ENCODE data around the gene TBRG4.
A peak's percentile ranks its signal among the peaks of the same experiment; 100 is the strongest.
"Not testable (repeated sequence)": the region's sequence is repeated elsewhere in the genome, so short reads cannot be mapped to it uniquely, and the experiment has no call there.

Gene TBRG4

DNA sequence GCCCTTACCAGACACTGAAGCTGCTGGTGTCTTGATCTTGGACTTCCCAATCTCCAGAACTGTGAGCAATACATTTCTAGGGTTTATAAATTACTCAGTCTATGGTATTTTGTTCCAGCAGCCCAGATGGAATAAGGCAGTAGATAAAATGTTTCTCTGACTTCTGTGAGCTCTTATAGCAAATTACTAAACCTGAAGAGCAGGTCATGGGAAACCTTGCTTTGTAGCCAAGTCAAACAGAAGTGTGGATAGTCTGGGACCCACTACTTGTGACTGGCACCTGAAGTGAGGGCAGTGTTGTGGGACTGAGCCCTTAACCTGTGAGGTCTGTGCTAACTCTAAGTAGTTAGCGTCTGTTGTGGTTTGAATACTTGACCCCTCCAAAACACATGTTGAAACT lies 4.6 kb upstream of the TBRG4 start:
- no peak for DNase-seq

- DNase-seq = no peak
Measured at GRCh38 chr7:45114926-45115325, 3.4 kb upstream of the TBRG4 start.

DNA sequence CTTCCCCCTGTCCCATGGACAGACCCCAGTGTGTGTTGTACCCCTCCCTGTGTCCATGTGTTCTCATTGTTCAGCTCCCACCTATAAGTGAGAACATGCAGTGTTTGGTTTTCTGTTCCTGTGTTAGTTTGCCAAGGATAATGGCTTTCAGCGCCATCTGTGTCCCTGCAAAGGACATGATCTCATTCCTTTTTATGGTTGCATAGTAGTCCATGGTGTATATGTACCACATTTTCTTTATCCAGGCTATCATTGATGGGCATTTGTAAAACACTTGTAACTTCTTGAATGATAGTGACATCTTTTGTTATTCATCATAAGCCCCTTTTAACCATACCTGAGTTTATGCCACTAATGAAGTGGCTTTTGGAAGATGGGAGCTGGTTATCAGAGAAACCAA lies 2.8 kb upstream of the TBRG4 start:
- DNase-seq = not testable (repeated sequence)

- DNase-seq = peak; percentile 24
Measured at GRCh38 chr7:45112648-45113047, 1.2 kb upstream of the TBRG4 start.

DNA sequence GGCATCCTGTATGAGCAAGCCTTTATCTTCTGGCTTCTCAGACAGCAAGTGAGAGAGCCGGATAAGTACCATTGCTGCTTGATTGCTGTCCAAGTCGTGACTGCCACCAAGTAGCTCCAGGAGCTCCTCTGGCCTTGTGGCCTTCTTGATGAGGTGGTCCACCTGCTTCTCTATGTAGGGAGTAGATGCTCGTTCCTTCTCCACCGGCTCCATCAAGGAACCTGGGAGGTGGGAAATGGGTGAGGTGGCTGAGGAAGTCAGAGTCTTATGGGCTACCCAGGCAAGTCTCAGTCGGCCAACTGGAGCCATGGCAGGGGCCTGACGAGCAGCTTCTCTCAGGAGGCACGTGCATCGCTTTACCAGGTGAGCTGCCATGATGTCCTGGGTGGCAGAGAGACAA lies 2.6 kb downstream of the TBRG4 start:
- no peak for DNase-seq

DNA sequence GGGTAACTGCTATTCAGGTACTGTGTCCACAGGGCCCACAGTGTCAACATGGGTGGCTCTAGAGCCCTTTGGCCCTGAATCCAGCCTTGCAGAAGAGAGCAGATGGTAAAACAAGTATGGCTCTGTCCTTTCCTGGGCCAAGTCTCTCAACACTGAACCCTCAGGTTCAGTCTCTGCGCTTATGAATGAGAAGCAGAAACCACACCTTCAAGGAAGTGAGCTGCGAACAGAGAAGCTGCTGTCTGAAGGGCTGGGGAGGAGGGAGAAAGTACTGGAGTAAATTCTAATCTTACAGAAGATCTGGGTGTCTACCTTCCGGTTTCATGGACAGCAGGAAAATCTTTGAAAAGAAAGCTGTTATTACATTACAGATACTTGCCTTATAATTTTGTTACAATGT lies 4.1 kb downstream of the TBRG4 start:
- no peak for DNase-seq

DNA sequence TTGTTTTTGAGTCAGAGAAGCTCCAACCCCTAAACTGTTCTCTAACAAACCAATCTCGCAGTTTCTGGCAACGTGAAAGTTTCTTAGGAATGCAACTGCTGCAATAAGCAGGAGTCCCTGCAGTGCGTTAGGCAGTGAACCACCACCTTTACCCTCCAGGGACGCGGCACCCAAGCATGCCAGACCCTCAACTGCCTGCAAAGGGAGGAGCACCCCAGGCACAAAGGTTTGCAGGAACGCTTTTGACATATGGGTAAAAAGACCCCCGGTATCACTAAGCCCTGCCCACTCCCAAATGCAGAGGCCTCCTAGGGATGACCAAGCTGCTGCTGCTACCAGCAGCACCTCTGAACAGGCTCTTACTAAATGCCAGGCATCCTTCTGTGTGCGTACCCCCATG lies 4.7 kb downstream of the TBRG4 start:
- no peak for DNase-seq

- no peak for DNase-seq
Measured at GRCh38 chr7:45105588-45106188, 5.8 kb downstream of the TBRG4 start.

GRCh38 chr7:45104844-45105587 lies 6.5 kb downstream of the TBRG4 start:
- DNase-seq = no peak

DNA sequence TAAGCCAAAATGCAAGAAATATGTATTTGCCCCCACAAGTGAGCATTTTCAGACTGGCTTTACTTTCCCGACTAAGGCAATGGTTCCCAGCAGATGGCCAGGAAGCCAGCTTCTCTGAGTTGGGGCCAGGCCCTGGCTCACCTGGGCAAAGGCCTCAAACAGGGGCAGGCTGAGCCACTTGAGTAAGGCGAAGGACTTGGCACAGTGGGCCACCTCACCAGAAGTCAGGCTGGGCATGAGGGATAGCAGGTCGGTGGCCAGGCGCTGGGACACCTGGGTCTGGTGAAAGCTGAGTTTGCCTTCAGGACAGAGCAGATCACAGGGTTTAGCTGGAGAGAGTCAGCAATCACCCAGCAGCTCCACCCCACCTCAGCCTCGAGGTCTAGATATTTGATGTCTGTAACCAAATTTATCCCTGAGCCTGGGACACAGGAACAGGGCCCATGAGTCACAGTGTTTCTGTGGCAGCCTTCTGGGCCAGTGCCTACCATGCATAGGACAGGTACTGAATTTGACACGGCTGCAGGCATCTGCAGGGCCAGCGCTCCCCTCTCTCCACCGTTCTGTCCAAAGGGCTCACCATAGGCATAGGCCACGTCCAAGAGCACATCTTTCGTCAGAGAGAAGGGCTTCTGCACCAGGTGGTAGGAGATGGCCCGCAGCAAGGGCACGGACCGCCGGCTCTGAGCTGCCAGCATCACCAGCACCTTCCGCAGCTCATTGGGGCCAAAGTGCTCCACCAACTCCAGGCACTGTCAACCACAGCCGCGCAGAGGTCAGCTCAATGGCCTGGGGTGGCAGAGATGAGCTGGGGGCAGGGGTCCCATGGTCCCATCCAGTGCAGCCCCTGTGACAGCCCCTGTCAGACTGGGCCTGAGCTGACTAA lies 7.3 kb downstream of the TBRG4 start:
- DNase-seq = no peak

GRCh38 chr7:45102785-45103712 lies 8.4 kb downstream of the TBRG4 start:
- DNase-seq = no peak

GRCh38 chr7:45101748-45102147 lies 9.7 kb downstream of the TBRG4 start:
- no peak for DNase-seq

DNA sequence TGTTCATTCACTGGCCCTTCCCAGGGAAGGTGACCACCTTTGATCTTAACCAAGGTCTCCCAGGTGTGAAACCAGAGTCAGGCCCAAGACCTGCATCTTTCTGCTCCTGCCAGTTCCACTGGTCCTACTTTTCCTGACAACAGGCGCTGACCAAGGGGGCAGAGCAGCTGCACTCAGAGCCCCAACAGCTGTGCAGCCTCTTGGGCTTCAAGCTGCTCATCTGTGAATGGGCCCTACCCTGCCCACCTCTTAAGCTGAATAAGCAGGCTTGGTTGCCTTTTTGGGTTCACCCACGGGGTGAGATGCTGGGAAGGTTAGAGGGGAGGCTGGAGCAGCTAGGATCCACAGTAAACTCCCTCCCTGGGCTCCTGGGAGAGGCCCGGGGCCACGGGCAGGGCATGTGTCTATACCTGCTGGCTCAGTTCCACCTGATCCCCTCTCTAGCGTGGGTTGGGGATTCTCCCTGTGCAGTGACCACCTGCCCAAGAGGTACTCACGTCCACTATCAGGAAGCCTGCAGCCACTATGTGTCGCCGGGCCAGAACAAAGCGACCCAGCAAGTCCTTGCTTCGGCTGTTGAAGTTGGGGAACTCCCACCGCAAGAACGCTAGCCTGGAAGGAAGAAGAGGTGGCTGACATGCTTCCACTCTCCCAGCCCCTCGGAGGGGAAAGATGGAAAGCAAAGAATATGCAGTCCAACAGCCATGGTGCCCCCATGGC lies 10.6 kb downstream of the TBRG4 start:
- no peak for DNase-seq

GRCh38 chr7:45099891-45100760 lies 11.4 kb downstream of the TBRG4 start:
- no peak for DNase-seq

GRCh38 chr7:45098983-45099839 lies 12.3 kb downstream of the TBRG4 start:
- no peak for DNase-seq

DNA sequence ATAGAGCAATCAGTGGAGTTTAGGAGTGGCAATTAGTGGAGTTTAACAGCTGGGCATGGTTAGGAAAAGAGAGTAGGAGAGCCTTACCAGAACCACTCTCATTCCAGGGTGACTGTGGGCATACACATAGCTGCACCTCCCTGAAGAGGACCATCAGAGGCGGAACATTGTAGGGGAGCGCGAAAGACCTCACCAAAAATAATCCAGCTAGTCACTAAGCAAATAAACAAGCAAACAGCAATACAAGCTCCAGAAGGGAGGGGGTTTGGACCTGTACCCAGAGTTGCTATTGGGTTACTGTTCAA lies 18.6 kb downstream of the TBRG4 start:
- DNase-seq = no peak

DNA sequence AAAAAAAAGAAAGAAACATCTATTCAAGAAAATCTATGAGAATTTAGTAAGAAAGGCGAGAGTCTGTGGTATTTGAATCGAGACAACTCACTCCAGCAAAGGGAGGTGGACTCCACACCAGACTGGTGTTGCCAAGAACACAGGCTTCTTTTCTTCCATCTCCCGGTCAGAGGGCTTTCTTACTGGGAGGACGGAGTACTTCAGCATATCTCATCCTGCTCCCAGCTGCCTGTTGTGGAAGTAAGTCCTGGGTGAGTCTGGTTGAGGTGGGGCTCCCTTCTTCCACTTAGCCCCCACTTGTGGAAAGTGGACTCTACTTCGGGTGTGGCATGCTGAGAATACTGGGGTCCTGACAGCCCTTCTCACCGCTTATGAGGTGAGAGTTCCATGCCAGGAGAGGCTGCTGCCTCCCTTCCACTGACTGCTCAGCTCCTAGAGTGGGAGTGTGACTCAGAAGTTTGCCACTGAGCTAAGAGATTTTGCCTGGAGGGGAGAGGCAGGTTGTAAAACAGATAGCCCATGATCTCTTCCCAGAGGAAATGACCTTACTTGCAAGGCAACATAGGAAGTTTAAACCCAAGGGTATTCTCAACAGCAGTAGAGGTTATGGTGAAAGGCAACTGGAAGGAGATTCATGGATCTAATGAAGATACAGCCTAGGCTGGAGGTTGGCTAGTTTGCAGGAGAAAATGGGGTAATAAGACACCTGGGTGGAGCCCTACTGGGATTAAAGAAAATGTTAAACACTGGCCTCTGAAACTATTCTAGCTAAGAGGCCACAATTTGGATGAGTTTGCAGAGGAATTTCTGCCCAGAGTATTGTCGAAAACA lies 19.2 kb downstream of the TBRG4 start:
- DNase-seq = no peak

GRCh38 chr7:45089341-45089891 lies 22.1 kb downstream of the TBRG4 start:
- peak; percentile 61 for DNase-seq
